IMR-90 (cell line): ENCODE results near the gene SLC4A8. TPM values are rescaled to one million over a fixed set of nuclear protein-coding genes. Genes with fewer than 3 reads are reported as not detected.

Source experiments
- ATAC-seq: fragments of 200-7000 bp; cut with Tn5 transposase; 2 replicates; pipeline ENCODE4 v1.9.1; 2020; ENCODE audit warnings: low read depth, mild to moderate bottlenecking, moderate library complexity
- BruUV-seq: library from RNA; stranded (reverse); fragments of 400-500 nt; replicated peaks from 2 replicates; lab custom pipeline; 2021; lab: Mats Ljungman, UMichigan
- CTCF ChIA-PET: fragments of 300-600 bp; formaldehyde crosslinking; extraction: SDS; loops from one replicate; lab custom pipeline; 2021; ENCODE audit warnings: antibody characterized with exemption; lab: Yijun Ruan, JAX
- POLR2A ChIA-PET: fragments of 300-600 bp; sonication (Branson Sonifier 250); formaldehyde crosslinking; loops from one replicate; lab custom pipeline; 2022; ENCODE audit warnings: antibody characterized with exemption; ENCODE audit not compliant: unreplicated experiment; lab: Charles Lee
- DNase-seq: peaks from one replicate; pipeline ENCODE4 v3.0.0; 2013
- H2AFZ ChIP-seq: replicated peaks from 2 replicates; pipeline ENCODE3; 2013; ENCODE audit warnings: low read length, mild to moderate bottlenecking; ENCODE audit not compliant: poor library complexity
- H2AK5ac ChIP-seq: 2 replicates; pipeline ENCODE4 v1.6.1; 2013; ENCODE audit warnings: low read depth, low read length, inconsistent platforms
- H2AK9ac ChIP-seq: replicated peaks from 2 replicates; pipeline ENCODE3; 2013; ENCODE audit warnings: mild to moderate bottlenecking, low read depth, low read length, moderate library complexity; ENCODE audit not compliant: poor library complexity
- H2BK120ac ChIP-seq: 2 replicates; pipeline ENCODE4 v1.6.1; 2013; ENCODE audit warnings: low read depth, low read length, inconsistent platforms
- H2BK15ac ChIP-seq: 3 replicates; pipeline ENCODE4 v1.6.1; 2013; ENCODE audit warnings: low read depth, low read length, inconsistent platforms
- H2BK20ac ChIP-seq: 2 replicates; pipeline ENCODE4 v1.6.1; 2013; ENCODE audit warnings: low read depth, mild to moderate bottlenecking, inconsistent platforms, low read length, moderate library complexity
- H2BK5ac ChIP-seq: 2 replicates; pipeline ENCODE4 v1.6.1; 2013; ENCODE audit warnings: mild to moderate bottlenecking, low read depth, low read length, inconsistent platforms; ENCODE audit not compliant: poor library complexity, severe bottlenecking
- H3K14ac ChIP-seq: replicated peaks from 2 replicates; pipeline ENCODE4 v1.6.1; 2013; ENCODE audit warnings: low read depth, low read length, inconsistent platforms
- H3K18ac ChIP-seq: 2 replicates; pipeline ENCODE4 v1.6.1; 2013; ENCODE audit warnings: low read depth, low read length, control low read depth
- H3K23ac ChIP-seq: 2 replicates; pipeline ENCODE4 v1.6.1; 2013; ENCODE audit warnings: low read depth, low read length, inconsistent platforms
- H3K27ac ChIP-seq: 2 replicates; pipeline ENCODE4 v1.5.1; 2013; ENCODE audit warnings: mild to moderate bottlenecking, control low read depth, low read length; ENCODE audit not compliant: insufficient read depth
- H3K27me3 ChIP-seq: 2 replicates; pipeline ENCODE4 v1.6.1; 2013; ENCODE audit warnings: low read length; ENCODE audit not compliant: control insufficient read depth, insufficient read depth
- H3K36me3 ChIP-seq: 2 replicates; pipeline ENCODE4 v1.6.1; 2013; ENCODE audit warnings: low read length, mixed read lengths; ENCODE audit not compliant: control insufficient read depth, insufficient read depth
- H3K4ac ChIP-seq: 2 replicates; pipeline ENCODE4 v1.6.1; 2013; ENCODE audit warnings: low read depth, low read length, inconsistent platforms
- H3K4me1 ChIP-seq: 2 replicates; pipeline ENCODE4 v1.6.1; 2013; ENCODE audit warnings: low read length, mixed read lengths; ENCODE audit not compliant: control insufficient read depth, insufficient read depth
- H3K4me2 ChIP-seq: 2 replicates; pipeline ENCODE4 v1.6.1; 2013; ENCODE audit warnings: low read depth, mild to moderate bottlenecking, control low read depth, low read length, moderate library complexity
- H3K4me3 ChIP-seq: 2 replicates; pipeline ENCODE4 v1.5.1; 2013; ENCODE audit warnings: low read depth, mild to moderate bottlenecking, control low read depth, low read length, moderate library complexity; ENCODE audit not compliant: insufficient read depth
- H3K56ac ChIP-seq: 2 replicates; pipeline ENCODE4 v1.6.1; 2013; ENCODE audit warnings: low read length, inconsistent platforms; ENCODE audit not compliant: insufficient read depth; ENCODE audit errors: extremely low read depth
- H3K79me1 ChIP-seq, 2 experiments: 2 replicates each; pipeline ENCODE4 v1.6.1; 2013; ENCODE audit warnings: low read length in 2 of 2, inconsistent platforms in 1 of 2, low read depth in 1 of 2
- H3K9ac ChIP-seq: 2 replicates; pipeline ENCODE4 v1.6.1; 2013; ENCODE audit warnings: low read depth, low read length, control low read depth
- H3K9me1 ChIP-seq: 2 replicates; pipeline ENCODE4 v1.6.1; 2013; ENCODE audit warnings: low read length, inconsistent platforms; ENCODE audit not compliant: insufficient read depth
- H3K9me3 ChIP-seq: 2 replicates; pipeline ENCODE4 v1.6.1; 2013; ENCODE audit warnings: low read length; ENCODE audit not compliant: control insufficient read depth, insufficient read depth
- H4K20me1 ChIP-seq: 2 replicates; pipeline ENCODE4 v1.6.1; 2013; ENCODE audit warnings: low read length, inconsistent platforms; ENCODE audit not compliant: insufficient read depth
- H4K5ac ChIP-seq: 2 replicates; pipeline ENCODE4 v1.6.1; 2013; ENCODE audit warnings: mild to moderate bottlenecking, low read depth, low read length, control low read depth
- H4K8ac ChIP-seq, 2 experiments: 2 replicates each; pipeline ENCODE4 v1.6.1; 2013; ENCODE audit warnings: low read depth in 2 of 2, low read length in 2 of 2, control low read depth in 1 of 2, inconsistent platforms in 1 of 2
- H4K91ac ChIP-seq: 2 replicates; pipeline ENCODE4 v1.6.1; 2013; ENCODE audit warnings: low read depth, low read length, inconsistent platforms; ENCODE audit not compliant: insufficient read depth
- BHLHE40 ChIP-seq: fragments of 150-350 bp; IDR thresholded peaks from 2 replicates; pipeline ENCODE4 v1.6.1; 2016; ENCODE audit warnings: mild to moderate bottlenecking, low read depth, low read length
- CEBPB ChIP-seq: IDR thresholded peaks from 2 replicates; pipeline ENCODE4 v1.6.1; 2012; ENCODE audit warnings: low read depth, low read length, improper control_type of control experiment
- CHD1 ChIP-seq: IDR thresholded peaks from 2 replicates; pipeline ENCODE4 v1.6.1; 2012; ENCODE audit warnings: low read depth, low read length, improper control_type of control experiment
- CTCF ChIP-seq: conservative IDR thresholded peaks from 2 replicates; pipeline ENCODE4 v1.5.1; 2012; ENCODE audit warnings: mild to moderate bottlenecking, low read depth, low read length, improper control_type of control experiment
- ELK1 ChIP-seq: fragments of 150-350 bp; IDR thresholded peaks from 2 replicates; pipeline ENCODE4 v1.6.1; 2016; ENCODE audit warnings: low read depth, mild to moderate bottlenecking, low read length, moderate library complexity, borderline replicate concordance
- FOS ChIP-seq: fragments of 150-350 bp; IDR thresholded peaks from 2 replicates; pipeline ENCODE4 v1.6.1; 2016; ENCODE audit warnings: low read depth, low read length
- MAZ ChIP-seq: IDR thresholded peaks from 2 replicates; pipeline ENCODE4 v1.6.1; 2012; ENCODE audit warnings: low read depth, mild to moderate bottlenecking, low read length, improper control_type of control experiment, moderate library complexity, borderline replicate concordance
- MXI1 ChIP-seq: IDR thresholded peaks from 2 replicates; pipeline ENCODE4 v1.6.1; 2012; ENCODE audit warnings: low read depth, mild to moderate bottlenecking, low read length, moderate library complexity, borderline replicate concordance
- NFE2L2 ChIP-seq: fragments of 150-350 bp; IDR thresholded peaks from 2 replicates; pipeline ENCODE4 v1.6.1; 2016; ENCODE audit warnings: low read depth, mild to moderate bottlenecking, low read length
- POLR2A ChIP-seq: IDR thresholded peaks from 2 replicates; pipeline ENCODE4 v1.6.1; 2012; ENCODE audit warnings: mild to moderate bottlenecking, low read depth, low read length
- RAD21 ChIP-seq: IDR thresholded peaks from 2 replicates; pipeline ENCODE4 v1.6.1; 2012; ENCODE audit warnings: low read length, improper control_type of control experiment
- RCOR1 ChIP-seq: IDR thresholded peaks from 2 replicates; pipeline ENCODE4 v1.6.1; 2012; ENCODE audit warnings: mild to moderate bottlenecking, low read length, improper control_type of control experiment; ENCODE audit not compliant: insufficient replicate concordance
- RFX5 ChIP-seq: IDR thresholded peaks from 2 replicates; pipeline ENCODE4 v1.8.0; 2012; ENCODE audit warnings: low read depth, mild to moderate bottlenecking, low read length, moderate library complexity
- WGBS, 2 experiments: methylation state at CpG; one replicate each; pipeline versions ENCODE4 v1.1.5 to v1.1.7; 2013; ENCODE audit warnings: missing lambda C conversion rate in 2 of 2; ENCODE audit not compliant: insufficient read length in 1 of 2; ENCODE audit errors: extremely low coverage in 2 of 2; 5-methylcytosine and 5-hydroxymethylcytosine counted together
- dilution Hi-C: fragments of 300-500 bp; cut with HindIII; formaldehyde crosslinking; loops from one replicate; pipeline ENCODE4 v1.14.3; 2018; ENCODE audit warnings: low sequenced_read_pairs; ENCODE audit not compliant: unreplicated experiment
- in situ Hi-C: fragments of 300-500 bp; cut with MboI; formaldehyde crosslinking; loops from 3 replicates; pipeline ENCODE4 v1.14.3; 2019; ENCODE audit warnings: low sequenced_read_pairs, inconsistent platforms, mixed read lengths
- intact Hi-C: fragments of 100-400 bp; cut with micrococcal nuclease; formaldehyde crosslinking; loops from 2 replicates; pipeline ENCODE4 v1.10.0; 2022
- polyA plus RNA-seq, 3 experiments: library from polyadenylated mRNA; depleted of rRNA; stranded (reverse); fragments of >200 nt; gene quantifications; 2 replicates each; pipeline ENCODE4 v1.2.3, GENCODE V29; 2012; ENCODE audit warnings: low replicate concordance in 1 of 3
- total RNA-seq: library from RNA; depleted of rRNA; stranded (reverse); fragments of >200 nt; gene quantifications from 2 replicates; pipeline ENCODE4 v1.2.3, GENCODE V29; 2012

SLC4A8 gene
- total and polyA plus RNA-seq, 2 of the 4 experiments (the other 2 are of a cell fraction) = 3.1 to 5.2 TPM

- peak; percentile 22; the same call in 1 of the 2 replicates for TF ChIP-seq RFX5
- TF ChIP-seq MXI1 = no peak
Measured at GRCh38 chr12:51389302-51389999, 35.2 kb upstream of the SLC4A8 start (continued).

- no peak for ATAC-seq
- no TSS peak for BruUV-seq
- TF ChIP-seq POLR2A = no peak
- no peak for TF ChIP-seq CEBPB
- TF ChIP-seq FOS = no peak
- no peak for TF ChIP-seq RAD21
- TF ChIP-seq MXI1 = no peak
- no peak for TF ChIP-seq RCOR1
- no peak for TF ChIP-seq RFX5
- no peak for TF ChIP-seq NFE2L2
- no peak for TF ChIP-seq CTCF
- TF ChIP-seq CHD1 = no peak
- TF ChIP-seq MAZ = no peak
- TF ChIP-seq BHLHE40 = no peak
- TF ChIP-seq ELK1 = no peak
Measured at GRCh38 chr12:51390457-51390856, 34.2 kb upstream of the SLC4A8 start.

More at GRCh38 chr12:51390457-51390856, 34.2 kb upstream of the SLC4A8 start:
- Histone ChIP-seq H4K91ac (peak overlapping the region; percentile 70), H3K14ac (peak overlapping the region; percentile 42; the same call in 1 of the 2 replicates), H3K79me1 (peaks cover 0 to 29% of the 10 kb centered on the region in 2 experiments; a peak in 2 of 4 replicates), H3K4me1 (peaks cover 20% of the 10 kb centered on the region), H3K27me3 (no peaks in the 10 kb centered on the region), H3K56ac (no peak overlapping the region), H2BK15ac (peak overlapping the region; percentile 59; the same call in 1 of the 3 replicates), H3K9me3 (no peaks in the 10 kb centered on the region), H3K4me2 (no peak overlapping the region), H3K36me3 (no peaks in the 10 kb centered on the region), H2BK120ac (peak overlapping the region; percentile 71), H3K23ac (peak overlapping the region; percentile 54), H3K27ac (no peak overlapping the region), H4K20me1 (no peaks in the 10 kb centered on the region), H2AFZ (peak overlapping the region; percentile 61), H3K9me1 (peaks cover 28% of the 10 kb centered on the region), H3K4me3 (no peak overlapping the region), H3K9ac (no peak overlapping the region), H2AK9ac (peak overlapping the region; percentile 66), H2BK20ac (peak overlapping the region; percentile 57; the same call in 1 of the 2 replicates), H4K5ac (no peak overlapping the region), H3K4ac (peak overlapping the region; percentile 75), H2AK5ac (peak overlapping the region; percentile 78; the same call in 1 of the 2 replicates), H2BK5ac (no peak overlapping the region), H4K8ac (peak overlapping the region; percentile 81), H3K18ac (no peak overlapping the region)
- in situ Hi-C loops = no loop called here
- POLR2A ChIA-PET = no interaction called here
- intact Hi-C loops = no loop called here
- no peak for DNase-seq
- dilution Hi-C loops = no loop called here
- CTCF ChIA-PET = interaction anchor here (1.6 kb wide), 1 partner anchor 16 kb away, joined by 3 read pairs; no protein-coding TSS in a partner anchor
- 83% methylated on average over 2 of the region's 6 CpGs; no CpG with 5 or more reads in 1 of the 2 experiments for WGBS, 2 experiments
